Activated CD4-positive, alpha-beta T cell treated with anti-CD3 and anti-CD28 coated beads, Interleukin-2, amount 50 U/mL, for 16 hours (primary cell): Measurements from ENCODE around the gene ZDHHC11.
"Not testable (repeated sequence)": the region's sequence is repeated elsewhere in the genome, so short reads cannot be mapped to it uniquely, and the experiment has no call there.

Experiments
- DNase-seq: peaks from one replicate; pipeline ENCODE4 v3.0.0-alpha.2; 2020

The ZDHHC11 gene

DNA sequence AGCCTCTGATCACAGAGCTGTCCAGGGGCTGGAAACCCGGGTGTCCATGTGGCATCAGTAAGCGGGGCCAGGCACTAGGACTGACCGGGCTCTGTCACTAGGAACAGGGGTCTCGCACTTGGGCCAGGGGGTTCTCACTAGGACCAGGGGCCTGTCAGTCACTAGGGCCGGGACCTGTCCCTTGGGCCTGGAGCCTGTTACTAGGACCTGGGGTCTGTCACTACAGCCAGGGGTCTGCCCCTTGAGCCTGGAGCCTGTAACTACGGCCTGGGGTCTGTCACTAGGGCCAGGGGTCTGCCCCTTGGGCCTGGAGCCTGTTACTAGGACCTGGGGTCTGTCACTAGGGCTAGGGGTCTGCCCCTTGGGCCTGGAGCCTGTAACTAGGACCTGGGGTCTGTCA is 76.5 kb downstream of the ZDHHC11 start:
- not testable (repeated sequence) for DNase-seq

DNA sequence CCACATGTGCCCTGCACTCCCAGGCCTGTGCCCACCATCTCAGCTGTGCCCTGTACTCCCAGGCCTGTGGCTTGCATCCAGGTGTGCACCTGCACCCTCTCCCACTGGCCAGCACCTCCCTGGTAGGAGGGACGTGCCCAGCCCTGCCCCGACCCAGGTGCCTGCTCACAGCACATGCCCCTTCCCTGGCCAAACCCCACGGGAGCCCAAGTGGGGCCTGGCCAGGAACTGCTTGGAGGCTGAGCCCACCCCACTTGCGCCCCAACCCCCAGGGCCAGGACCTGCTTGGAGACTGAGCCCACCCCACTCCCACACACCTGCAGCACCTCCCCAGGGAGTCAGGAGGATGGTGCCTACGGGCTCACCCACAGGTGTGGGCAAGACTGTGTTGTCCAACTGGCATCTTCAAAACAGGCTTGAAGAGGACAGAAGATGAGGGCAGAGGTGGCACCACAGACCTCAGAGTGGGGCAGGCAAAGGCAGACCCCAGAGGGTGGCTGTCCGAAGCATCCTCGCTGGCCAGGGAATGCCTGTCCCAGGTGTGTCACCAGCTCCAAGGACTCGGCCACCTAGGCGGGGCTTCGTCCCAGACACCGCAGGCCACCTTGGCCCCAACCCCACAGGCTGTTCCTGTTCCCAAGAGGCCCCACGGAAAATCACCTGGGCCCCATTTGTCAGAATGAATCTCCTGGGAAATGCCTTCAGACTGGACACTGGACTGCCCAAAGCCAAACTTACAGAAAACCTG is 77.1 kb downstream of the ZDHHC11 start:
- DNase-seq = no peak

DNA sequence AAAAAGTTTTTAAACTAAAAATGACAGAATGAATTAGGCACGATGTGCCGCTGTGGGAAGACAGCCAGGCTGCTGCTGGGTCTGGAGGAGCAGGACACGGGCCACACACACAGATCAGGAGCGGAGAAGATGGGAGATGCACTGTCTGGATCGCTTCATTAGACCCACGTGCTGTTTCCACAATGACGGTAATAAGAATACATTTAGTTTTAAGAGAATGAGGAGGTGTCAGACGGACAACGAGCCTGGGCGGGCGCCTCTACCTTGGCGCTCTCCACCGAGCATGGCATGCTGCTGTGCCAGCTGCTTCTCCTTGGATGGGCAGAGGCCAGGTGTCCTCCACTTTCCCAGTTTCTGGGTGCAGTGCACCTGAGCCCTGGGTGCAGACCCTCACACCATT is 77.9 kb downstream of the ZDHHC11 start:
- DNase-seq = not testable (repeated sequence)

DNA sequence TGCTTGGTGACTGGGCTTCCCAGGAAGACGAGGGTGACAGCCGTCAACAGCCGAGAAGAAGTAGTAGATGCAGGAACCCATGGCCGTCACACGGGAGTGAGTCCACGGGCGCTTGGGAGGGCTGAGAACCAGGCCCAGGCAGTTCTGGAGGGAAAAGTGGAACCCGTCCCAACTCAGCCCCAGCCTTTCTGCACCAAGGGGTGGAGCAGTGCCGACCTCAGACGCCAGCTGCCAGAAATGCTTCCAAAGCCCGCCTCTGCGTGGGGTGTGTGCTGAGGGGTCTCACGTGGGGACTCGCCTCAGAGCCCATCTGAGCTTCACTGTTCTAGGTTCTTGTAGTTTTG is 78.3 kb downstream of the ZDHHC11 start:
- DNase-seq = not testable (repeated sequence)

DNA sequence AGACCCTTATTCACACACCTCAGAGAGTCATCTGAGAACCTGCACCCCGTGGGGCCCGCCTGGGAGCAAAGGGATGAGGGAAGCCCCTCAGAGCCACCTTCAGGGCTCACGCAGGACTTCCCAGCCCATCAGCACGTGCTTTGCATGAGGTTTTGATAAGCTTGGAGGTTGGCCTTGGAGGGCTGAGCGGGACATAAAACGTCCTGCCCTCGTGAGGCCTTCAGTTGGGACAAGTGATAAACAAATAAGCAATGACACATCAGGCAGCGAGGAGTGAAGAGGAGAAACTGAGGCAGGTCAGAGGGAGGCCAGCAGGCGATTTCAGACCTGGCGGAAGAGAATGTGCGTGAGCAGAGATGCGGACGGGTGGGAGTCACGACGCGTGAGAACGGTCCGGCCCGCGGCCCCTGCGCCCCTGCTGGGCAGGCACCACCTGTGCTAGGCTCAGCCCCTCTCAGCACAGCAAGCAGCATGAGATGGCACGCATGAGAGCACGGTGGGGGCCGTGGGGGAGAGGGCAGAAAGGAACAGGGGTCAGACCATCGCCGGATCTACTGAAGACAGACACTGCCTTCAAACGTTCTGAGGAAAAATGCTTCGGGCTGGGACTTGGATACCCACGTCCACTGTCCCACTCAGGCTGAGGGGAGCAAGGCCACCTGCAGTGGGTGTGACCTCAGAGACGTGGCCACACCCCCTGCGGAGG is 78.8 kb downstream of the ZDHHC11 start:
- DNase-seq = not testable (repeated sequence)

DNA sequence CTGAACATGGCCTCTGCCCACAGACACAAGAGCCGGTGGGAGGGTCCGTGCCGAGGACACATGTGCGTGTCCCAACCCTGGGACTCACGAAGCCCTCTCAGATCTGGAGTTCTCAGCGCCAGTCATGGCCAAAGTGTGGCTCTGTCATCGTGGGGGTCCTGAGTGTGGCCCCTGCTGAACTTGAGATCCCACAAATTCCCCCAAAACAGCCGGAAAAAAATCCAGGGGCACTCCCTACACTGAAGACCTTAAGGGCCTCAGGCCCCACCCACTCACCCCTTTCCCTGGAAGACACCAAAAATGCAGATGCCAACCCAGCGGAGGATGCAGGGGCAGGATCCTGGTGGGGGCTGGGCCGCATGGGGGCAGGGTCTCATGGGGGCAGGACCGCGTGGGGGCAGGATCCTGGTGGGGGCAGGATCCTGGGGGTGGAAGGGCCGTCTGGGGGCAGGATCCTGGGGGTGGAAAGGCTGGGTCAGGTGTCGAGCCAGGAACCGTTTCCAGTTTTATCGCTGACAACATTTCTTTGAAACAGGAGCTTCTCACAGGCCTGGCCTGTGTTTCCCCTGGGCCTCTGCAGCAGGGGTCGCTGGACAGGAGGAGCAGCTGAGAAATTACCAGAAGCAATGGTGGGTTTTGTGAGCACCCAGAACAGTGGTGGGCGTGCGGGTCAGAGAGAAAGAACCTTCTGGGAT is 79.6 kb downstream of the ZDHHC11 start:
- DNase-seq = not testable (repeated sequence)

DNA sequence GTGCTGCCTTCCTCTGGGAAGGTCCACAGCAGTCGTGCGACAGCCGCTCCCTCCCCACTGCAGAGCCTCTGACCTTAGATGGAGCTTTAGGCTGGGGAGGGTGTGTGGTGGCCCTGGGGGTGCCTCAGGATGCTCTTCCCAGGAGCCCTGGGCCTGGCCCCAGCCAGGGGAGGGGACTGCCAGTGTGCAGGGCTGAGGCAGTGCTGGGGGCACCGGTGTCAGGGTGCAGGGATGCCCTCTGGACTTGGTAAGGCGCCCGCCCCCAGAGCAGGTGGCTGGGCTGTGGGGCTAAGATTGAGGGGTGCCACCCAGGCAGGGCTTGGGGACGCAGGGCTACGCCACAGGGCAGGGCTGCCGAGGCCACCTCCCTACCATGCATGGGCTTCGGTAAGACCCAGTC is 80.2 kb downstream of the ZDHHC11 start:
- DNase-seq = not testable (repeated sequence)

DNA sequence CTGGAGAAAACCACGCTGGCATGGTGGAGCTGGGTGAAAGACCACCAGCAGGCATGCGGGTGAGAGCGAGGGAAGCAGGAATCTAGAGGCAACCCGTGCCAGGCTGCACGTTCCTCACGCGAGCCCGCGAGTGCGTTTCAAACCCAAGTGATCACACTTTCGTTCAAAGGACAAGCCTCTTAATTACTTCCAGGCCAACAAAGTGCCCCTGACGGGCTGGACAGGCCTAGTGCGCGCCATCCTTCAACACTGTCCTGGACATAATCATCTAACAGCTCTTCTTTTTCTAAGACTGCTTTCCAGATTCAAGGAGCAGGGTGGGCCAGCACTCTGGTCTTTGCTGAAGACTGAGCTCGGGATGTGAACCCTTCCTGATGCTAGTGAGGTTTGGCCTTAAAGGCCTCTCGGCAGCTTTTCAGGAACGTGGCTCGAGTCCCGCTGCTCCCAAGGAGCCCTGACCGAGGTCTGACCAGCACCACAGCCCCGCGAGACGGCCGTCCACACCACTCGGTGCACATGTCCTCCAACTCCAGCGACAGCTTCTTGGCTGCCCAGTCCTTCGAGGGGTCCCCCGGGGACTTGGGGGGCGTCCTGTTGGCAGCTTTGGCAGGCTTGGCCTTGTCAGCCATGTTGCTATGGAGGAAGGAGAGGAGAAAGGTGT is 81.2 kb downstream of the ZDHHC11 start:
- DNase-seq = not testable (repeated sequence)

DNA sequence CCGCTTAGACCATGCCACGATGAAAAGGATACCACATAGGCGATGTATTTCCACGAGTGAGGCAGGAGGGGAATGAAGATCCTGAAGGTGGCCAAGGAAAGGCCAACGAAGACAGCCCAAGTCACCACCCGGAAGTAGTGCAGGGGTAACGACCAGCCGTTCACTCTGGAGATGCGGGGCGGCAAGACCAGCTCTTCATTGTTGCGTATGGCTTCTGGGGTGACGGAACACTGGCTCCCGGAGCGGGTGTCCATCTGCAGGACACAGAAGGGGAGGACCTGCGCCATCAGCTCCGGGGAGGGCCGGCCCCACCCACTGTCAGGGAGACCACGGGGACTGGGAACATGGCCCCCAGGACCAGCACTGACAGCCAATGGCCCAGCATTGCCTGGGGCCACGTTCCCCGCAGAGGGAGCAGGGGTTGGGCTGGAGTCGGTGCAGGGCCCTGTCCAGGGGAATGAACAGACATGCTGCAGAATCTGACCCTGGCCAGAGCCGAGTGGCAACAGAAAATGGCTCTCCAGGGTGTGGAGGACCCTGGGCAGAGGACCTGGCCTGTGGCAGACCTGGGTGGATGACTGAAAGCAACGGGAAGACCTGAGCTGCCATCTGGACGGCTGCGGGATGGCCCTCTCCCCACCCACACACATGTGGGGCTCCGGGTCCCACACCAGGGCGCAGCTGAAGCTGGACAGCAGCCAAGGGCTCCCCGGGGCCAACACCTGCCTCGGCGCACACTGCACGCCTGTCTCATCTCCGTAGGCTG is 83.9 kb downstream of the ZDHHC11 start:
- DNase-seq = no peak

DNA sequence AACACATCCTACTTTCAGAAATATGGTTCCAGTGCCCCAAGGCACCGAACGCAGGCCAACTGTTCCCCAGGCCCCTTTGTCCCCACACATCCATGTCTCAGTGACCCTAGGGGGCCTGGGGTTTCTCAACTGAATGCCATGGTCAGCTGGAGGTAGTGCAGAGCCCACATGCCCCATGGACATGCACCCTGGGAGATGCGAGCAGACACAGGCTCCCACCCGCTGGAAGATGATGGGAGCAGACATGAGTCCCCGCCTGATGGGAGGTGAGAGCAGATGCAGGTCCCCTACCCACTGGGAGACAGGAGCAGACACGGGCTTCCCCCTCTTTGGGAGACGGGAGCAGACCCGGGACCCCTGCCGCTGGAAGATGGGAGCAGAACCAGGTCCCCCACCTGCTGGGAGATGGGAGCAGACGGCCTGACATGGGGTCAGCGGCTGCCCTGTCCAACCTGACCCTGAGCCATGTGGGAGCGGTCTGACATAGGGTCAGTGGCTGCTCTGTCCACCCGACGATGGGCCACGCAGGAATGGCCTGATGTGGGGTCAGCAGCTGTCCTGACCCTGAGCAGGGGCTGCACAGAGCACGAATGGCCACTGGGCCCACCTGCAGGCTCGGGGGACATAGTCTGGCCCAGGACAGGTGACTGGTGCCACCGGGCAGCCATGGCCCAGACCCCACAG is 84.7 kb downstream of the ZDHHC11 start:
- DNase-seq = no peak

DNA sequence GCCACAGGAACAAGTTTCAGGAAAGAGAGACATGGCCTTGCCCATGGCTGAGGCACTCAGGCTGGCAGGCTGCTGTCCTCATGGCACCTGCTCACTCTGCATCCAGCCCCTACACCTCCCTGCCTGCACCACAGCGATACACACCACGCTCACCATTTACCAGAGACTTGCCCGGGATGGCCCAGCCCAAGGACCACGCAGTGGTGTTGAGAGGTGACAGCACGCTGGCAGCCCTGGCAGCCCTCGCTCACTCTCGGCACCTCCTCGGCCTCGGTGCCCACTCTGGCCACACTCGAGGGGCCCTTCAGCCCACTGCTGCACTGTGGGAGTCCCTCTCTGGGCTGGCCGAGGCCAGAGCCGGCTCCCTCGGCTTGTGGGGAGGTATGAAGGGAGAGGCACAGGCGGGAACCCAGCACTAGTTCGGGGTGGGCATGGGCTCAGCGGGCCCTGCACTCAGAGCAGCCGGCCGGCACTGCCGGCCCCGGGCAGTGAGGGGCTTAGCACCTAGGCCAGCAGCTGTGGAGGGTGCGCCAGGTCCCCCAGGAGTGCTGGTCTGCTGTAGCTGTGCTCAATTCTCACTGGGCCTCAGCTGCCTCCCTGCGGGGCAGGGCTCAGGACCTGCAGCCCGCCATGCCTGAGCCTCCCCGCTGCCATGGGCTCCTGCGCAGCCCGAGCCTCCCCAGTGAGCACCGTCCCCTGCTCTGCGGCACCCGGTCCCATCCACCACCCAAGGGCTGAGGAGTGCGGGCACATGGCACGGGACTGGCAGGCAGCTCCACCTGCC is 86.6 kb downstream of the ZDHHC11 start:
- no peak for DNase-seq

DNA sequence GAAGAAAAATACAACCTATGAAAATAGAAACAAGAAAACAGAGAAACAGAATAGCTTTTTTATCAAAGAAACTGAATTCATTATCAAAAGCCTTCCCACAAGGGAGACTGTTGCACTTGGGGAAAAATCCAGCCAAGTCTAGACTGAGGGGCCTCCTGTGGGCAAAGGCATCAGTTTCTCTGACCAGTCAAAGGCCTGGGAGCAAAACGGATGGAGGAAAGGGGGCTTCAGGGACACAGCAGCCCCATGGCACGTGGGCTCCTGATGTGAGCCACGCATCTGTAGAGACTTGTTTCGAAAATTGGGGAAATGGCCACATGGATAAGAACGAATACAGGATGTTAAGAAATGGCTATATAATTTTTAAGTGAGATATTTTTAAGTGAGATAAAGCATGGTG is 87.4 kb downstream of the ZDHHC11 start:
- no peak for DNase-seq

DNA sequence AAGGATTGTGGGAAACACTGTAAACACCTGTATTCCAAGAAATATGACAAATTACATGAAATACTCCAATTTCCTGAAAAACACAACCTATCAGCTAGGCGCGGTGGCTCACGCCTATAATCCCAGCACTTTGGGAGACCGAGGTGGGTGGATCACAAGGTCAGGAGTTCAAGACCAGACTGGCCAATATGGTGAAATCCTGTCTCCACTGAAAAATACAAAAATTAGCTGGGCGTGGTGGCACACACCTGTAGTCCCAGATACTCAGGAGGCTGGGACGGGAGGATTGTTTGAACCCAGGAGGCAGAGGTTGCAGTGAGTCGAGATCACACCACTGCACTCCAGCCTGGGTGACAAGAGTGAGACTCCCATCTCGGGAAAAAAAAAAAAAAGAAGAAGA is 87.8 kb downstream of the ZDHHC11 start:
- not testable (repeated sequence) for DNase-seq

DNA sequence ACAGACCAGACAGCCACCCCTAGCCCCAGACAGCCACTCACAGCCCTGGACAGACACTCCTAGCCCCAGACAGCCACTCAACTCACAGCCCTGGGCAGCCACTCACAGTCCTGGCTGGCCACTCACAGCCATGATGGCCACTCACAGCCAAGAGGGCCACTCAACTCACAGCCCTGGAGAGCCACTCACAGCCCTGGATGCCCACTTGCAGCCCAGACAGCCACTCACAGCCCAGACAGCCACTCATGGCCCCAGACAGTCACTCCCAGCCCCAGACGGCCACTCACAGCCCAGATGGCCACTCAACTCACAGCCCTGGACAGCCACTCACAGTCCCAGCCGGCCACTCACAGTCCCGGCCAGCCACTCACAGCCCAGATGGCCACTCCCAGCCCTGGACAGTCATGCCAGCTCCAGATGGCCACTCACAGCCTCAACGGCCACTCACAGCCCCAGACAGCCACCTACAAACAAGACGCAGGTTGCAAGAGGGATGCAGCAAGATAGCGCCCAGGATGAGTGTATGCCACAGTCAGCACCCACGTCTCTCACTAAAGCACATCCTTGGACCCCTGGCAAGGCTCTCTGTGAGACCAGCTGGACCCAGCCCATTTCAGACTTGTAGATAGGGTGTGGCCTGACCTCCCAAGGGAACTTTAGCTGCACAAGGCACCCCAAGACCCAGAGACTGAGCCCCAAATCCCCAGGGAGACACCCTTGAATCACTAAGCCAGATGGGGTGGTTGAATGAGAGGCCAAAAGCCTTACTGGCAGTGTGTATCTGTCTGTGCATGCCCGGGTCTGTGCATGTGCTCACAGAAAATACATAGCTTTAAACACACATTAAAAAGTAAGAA is 88.7 kb downstream of the ZDHHC11 start:
- no peak for DNase-seq

DNA sequence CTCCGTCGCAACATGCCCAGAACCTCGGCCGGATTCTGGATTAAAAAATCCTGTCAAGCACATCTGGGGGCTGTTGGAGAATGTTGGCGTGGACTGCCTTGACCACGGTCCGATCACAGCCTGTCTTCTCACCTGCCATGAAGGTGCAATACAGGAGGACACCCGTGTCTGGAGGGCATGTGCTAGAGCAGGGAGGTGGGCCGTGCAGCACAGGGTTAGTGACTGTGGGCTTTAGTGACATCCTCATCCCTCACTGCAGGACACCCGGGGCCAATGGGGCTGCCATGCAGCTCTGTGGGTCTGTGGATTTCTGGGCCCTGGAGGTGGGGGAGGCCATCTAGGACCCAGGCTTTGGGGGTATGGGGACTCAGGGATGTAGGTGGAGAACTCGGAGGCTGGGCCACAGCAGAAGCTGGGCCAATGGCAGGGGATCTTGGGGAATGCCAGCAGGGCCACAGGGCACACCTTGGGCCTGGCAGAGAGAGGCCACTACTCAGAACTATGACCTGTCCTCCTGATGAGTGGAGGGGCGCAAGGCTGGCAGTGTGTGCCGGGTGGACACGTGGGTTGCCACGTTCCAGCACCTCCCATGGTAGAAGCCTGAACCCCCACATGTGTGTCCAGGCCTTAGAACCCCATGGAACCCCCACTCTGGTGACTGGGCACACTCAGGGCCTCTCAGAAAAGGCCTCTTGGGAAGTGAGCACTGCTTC is 89.6 kb downstream of the ZDHHC11 start:
- no peak for DNase-seq

DNA sequence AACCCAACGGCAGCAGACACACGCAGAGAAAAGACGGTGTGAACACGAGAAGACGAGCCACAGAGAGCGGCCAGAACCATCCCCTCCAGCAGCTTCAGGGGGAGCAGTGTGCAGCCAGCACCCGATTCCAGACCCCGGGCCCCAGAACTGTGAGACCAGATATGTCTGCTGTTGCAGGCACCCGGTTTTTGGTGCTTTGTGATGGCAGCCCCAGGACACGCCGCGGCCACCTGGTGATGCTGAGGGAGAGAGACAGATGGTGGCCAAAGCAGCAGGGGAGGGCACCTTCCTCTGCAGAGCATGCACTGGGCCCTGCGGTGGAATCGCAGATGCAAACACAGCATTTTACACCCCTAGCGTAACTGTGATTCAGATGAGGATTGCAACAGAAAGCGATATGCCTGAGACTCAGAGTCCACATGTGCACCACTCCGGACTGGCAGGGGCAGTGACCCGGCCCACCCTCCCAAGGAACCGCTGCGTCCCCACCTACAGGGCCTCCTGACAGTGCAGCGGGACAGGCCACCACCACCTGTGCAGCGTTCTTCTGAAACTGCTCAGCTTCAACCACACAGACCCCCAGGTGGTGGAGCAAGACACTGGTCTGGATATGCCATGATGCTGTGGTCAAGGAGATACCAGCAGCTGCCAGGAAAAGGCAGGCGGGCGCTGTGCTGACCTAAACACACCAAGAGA is 90.3 kb downstream of the ZDHHC11 start:
- DNase-seq = no peak

DNA sequence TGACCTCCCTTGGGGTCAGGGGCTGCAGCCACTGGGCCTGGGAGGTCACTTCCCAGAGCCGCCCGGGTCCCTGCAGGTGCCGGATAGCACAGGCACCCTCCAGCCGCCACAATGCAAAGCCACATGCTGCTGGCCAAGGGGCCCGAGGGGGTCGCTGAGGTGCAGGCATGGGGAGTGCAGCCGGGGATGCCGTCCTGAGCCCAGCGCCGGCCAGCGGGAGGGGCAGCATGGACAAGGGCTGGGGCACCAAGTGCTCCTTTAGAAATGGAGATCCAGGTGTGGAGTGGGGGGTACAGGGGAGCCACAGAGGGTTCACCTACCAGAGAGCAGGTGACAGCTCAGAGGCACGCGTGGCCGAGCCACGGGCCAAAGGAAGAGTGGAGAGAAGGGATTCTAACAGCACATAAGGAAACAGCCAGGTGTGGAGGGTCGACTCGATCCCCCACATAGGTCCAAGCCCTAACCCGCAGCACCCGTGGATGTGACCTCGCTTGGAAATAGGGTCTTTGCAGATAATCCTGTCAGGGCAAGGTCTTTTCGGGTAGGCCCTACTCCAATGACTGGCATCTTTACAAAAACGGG is 90.9 kb downstream of the ZDHHC11 start:
- no peak for DNase-seq

DNA sequence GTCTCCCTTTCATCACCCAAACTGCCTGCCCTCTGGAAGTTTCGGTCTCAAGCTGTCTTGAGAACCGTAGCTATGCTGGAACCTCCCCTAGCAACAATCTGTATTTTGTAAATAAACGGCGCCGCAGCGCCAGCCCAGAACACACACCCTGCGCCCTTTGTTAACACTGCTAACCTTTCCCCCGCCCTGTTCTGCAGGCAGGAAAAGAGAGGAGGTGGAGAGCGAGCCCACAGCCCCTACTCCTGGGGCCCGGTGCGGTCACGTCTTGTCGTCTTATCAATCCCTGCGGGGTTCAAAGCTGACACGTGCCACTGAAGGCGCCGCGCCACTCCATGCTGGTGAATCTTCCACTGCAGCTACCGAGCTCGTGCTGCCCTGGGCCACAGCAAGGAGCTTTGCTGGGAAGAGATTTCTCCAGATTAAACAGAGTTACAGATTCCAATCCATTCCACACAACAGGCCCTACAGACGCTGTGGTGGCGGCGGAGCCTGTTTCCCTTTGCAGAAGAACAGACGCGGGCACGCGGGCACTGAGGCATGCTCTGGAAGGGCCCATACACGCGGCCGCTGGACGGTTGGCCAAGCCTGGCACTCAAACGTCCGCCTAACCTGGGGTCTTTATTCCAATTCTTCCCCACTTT is 91.6 kb downstream of the ZDHHC11 start:
- DNase-seq = peak; percentile 54
